Prostate gland (tissue), 2 donors: ENCODE measurements around the gene SMIM38.

ENCODE experiments used
- CTCF ChIP-seq, 4 experiments: fragments of 200-600 bp in 2 of 4; fragments of 450-650 bp in 2 of 4; sonication (generic) in 2 of 4; IDR thresholded peaks; 1 replicate in 3 of 4; 2 replicates in 1 of 4; pipeline ENCODE4 v1.5.1; 2016 to 2019; ENCODE audit warnings: antibody characterized with exemption in 4 of 4, mild to moderate bottlenecking in 2 of 4, moderate library complexity in 2 of 4
- POLR2AphosphoS5 ChIP-seq: sonication (generic); formaldehyde crosslinking; IDR thresholded peaks from one replicate; pipeline ENCODE4 v1.6.1; 2017; ENCODE audit warnings: antibody characterized with exemption

GRCh38 chr11:69115586-69116560 is 39.9 kb upstream of the SMIM38 start:
- TF ChIP-seq CTCF (IDR thresholded peaks at IDR 0.05) (no peak), POLR2AphosphoS5 (peak; percentile 23)
